GM06990 (cell line): ENCODE data around the gene ASPDH.
"Not testable (repeated sequence)": the region's sequence is repeated elsewhere in the genome, so short reads cannot be mapped to it uniquely, and the experiment has no call there.

Experiments used
- DNase-seq: peaks from one replicate; pipeline ENCODE4 v3.0.0-alpha.2; 2011; ENCODE audit not compliant: insufficient read length; ENCODE audit errors: extremely low read depth
- H3K27me3 ChIP-seq: replicated peaks from 2 replicates; pipeline ENCODE4 v1.6.0; 2011; ENCODE audit warnings: low read length; ENCODE audit not compliant: control insufficient read depth, insufficient read depth
- H3K36me3 ChIP-seq: 2 replicates; pipeline ENCODE4 v1.5.1; 2011; ENCODE audit warnings: low read length; ENCODE audit not compliant: control insufficient read depth, insufficient read depth
- H3K4me3 ChIP-seq: replicated peaks from 2 replicates; pipeline ENCODE4 v1.5.1; 2011; ENCODE audit warnings: low read depth, mild to moderate bottlenecking, control low read depth, low read length
- TF ChIP-seq, protein P1 (sequence below): IDR thresholded peaks from 2 replicates; pipeline ENCODE4 v1.5.1; 2011; ENCODE audit warnings: low read length, control low read depth, mild to moderate bottlenecking, inconsistent platforms; ENCODE audit not compliant: insufficient read depth, poor library complexity, severe bottlenecking

ASPDH gene

DNA sequence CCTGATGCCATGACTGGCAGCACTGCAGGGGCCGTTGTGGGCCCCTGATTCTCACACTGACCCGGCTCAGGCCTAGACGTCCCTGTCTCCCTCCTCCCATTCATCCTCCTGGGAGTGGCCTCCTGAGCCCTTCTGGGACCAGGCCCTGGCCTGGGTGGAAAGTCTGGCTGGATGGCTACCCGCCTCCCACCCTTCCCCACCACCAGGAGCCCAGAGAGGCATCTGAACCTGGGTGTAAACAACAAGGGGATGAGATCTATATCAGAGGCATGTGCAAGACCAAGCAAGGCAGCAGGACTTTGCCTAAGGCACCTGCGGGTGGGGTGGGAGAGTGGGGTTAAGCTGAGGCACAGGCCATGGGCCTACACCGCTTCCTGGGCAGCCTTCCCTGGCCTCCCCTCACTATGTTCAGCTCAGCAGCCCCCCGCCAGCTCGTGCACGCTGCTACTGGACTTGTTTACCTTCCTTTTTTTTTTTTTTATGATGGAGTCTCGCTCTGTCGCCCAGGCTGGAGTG, 22.0 kb upstream of the ASPDH start:
- H3K36me3 ChIP-seq = no peaks in the 10 kb centered on the region
- H3K4me3 ChIP-seq = no peak overlapping the region
- TF ChIP-seq, protein P1, sequence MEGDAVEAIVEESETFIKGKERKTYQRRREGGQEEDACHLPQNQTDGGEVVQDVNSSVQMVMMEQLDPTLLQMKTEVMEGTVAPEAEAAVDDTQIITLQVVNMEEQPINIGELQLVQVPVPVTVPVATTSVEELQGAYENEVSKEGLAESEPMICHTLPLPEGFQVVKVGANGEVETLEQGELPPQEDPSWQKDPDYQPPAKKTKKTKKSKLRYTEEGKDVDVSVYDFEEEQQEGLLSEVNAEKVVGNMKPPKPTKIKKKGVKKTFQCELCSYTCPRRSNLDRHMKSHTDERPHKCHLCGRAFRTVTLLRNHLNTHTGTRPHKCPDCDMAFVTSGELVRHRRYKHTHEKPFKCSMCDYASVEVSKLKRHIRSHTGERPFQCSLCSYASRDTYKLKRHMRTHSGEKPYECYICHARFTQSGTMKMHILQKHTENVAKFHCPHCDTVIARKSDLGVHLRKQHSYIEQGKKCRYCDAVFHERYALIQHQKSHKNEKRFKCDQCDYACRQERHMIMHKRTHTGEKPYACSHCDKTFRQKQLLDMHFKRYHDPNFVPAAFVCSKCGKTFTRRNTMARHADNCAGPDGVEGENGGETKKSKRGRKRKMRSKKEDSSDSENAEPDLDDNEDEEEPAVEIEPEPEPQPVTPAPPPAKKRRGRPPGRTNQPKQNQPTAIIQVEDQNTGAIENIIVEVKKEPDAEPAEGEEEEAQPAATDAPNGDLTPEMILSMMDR = no peak
- H3K27me3 ChIP-seq = no peaks in the 10 kb centered on the region
- DNase-seq = no peak

DNA sequence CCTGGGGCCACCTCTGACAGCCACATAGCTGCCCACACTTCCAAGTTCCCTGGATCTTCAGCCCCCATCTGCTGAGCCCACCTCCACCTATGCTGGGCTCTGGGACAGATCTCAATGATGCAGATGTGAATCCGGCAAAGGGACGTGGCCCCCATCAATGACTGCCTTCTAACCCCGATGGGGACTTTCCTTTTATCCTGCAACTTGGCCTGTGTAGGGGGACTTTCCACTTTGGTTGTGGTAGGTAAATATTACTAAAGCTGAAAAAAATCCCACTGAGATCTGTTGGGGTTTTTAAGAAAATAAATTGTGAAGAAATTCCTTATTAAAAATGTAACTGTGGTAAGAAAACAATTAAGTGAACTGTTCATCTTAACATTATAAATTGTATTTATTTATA, 20.8 kb upstream of the ASPDH start:
- no peak for DNase-seq
- Histone ChIP-seq H3K36me3 (no peaks in the 10 kb centered on the region), H3K4me3 (no peak overlapping the region), H3K27me3 (no peaks in the 10 kb centered on the region)
- TF ChIP-seq, protein P1 = no peak

DNA sequence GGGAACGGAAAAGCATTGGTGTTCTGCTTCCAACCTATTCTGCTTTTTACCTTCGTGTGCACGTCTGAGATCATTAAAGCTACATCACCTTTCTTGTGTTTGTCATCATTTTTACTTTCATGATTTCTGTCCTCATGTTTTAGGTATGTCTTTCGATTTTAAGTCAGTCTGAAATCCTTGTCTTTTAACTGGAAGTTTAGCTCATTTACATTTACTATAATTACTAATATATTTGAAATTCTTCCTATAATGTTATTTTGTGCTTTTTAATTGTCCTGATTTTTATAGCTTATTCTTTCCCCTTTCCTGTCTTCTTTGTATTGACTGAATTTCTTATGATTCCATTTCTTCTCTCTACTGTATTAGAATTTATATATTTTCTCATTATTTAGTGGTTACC, 19.2 kb upstream of the ASPDH start:
- H3K27me3 ChIP-seq = no peaks in the 10 kb centered on the region

DNA sequence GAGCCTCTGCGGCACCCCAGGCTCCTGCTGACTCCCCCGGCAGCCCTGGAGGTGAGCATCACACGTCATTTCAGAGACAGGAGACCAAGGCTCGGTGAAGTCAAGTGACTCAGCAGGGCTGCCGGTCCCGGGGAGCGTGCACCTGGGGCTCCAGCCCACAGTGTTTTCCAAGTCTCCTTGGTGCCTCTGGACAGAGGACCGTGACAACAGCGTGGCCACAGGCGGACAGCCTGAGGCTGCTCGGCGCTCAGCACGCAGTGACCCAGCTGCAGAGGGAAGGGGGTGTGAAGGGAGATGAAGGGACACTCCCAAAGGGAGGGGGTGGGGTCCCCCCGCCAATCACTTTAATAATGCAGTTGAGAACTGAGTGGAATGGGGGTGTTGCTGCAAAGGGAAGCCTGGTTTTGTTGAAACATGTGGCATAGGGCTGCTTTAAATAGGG, 17.5 kb upstream of the ASPDH start:
- H3K4me3 ChIP-seq = no peak overlapping the region
- no peak for DNase-seq
- TF ChIP-seq, protein P1 = no peak
- H3K36me3 ChIP-seq = no peaks in the 10 kb centered on the region
- no peaks in the 10 kb centered on the region for H3K27me3 ChIP-seq

More for the DNA sequence above, 19.2 kb upstream of the ASPDH start:
- TF ChIP-seq, protein P1 = no peak
- no peak overlapping the region for H3K4me3 ChIP-seq
- H3K36me3 ChIP-seq = no peaks in the 10 kb centered on the region
- no peak for DNase-seq

DNA sequence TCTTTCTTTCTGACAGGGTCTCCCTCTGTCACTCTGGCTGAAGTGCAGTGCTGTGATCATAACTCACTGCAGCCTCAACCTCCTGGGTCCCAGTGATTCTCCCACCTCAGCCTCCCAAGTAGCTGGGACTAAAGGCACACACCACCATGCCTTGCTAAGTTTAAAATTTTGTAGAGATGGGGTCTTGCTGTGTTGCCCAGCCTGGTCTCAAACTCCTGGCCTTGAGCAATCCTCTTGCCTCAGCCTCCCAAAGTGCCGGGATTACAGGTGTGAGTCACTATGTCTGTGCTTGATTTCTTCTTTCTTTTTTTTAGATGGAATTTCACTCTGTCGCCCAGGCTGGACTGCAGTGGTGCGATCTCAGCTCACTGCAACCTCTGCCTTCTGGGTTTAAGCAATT, 14.3 kb upstream of the ASPDH start:
- not testable (repeated sequence) for H3K27me3 ChIP-seq, H3K4me3 ChIP-seq, DNase-seq, H3K36me3 ChIP-seq

DNA sequence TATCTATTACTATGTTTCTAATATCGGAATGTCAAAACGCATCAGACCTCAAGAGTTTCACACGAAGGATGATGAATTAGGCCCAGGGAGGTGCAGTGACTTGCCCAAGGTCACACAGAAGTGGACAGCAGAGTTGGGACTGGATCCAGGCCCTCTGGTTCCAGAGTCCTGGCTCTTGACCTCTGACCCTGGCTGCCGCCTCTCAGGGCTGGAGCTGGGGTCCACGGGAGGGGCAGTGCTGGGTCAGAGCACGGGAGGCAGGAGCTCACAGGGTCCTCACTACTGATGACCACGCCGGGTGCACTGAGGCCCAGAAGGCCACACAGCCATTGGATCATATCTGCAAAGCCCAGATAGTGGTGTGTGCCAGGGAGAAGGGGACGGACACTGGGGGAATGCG, 9.2 kb upstream of the ASPDH start:
- H3K27me3 ChIP-seq = no peaks in the 10 kb centered on the region

More for the DNA sequence above, 9.2 kb upstream of the ASPDH start:
- Histone ChIP-seq H3K36me3 (no peaks in the 10 kb centered on the region), H3K4me3 (no peak overlapping the region)
- DNase-seq = no peak
- TF ChIP-seq, protein P1 = no peak
